Peyer's patch (tissue), 4 donors: ENCODE data around the gene ANGPTL2.

Experiments used
- CTCF ChIP-seq, 6 experiments: fragments of 450-650 bp in 4 of 6; fragments of 200-600 bp in 2 of 6; sonication (generic) in 1 of 6; IDR thresholded peaks; one replicate each; pipeline ENCODE4 v1.5.1; 2017 to 2019; ENCODE audit warnings: antibody characterized with exemption in 6 of 6, mild to moderate bottlenecking in 3 of 6, moderate library complexity in 1 of 6
- POLR2A ChIP-seq, 2 donors: fragments of 450-650 bp; IDR thresholded peaks; one replicate each; pipeline ENCODE4 v1.5.1; 2017; ENCODE audit warnings: antibody characterized with exemption in 2 of 2, mild to moderate bottlenecking in 2 of 2, moderate library complexity in 2 of 2

GRCh38 chr9:127124792-127125191 is 2.4 kb upstream of the ANGPTL2 start:
- TF ChIP-seq CTCF (IDR thresholded peaks at IDR 0.05) (no peak), POLR2A (IDR thresholded peaks at IDR 0.05) (no peak)
